Measurements from ENCODE around the gene AAK1.

DNA sequence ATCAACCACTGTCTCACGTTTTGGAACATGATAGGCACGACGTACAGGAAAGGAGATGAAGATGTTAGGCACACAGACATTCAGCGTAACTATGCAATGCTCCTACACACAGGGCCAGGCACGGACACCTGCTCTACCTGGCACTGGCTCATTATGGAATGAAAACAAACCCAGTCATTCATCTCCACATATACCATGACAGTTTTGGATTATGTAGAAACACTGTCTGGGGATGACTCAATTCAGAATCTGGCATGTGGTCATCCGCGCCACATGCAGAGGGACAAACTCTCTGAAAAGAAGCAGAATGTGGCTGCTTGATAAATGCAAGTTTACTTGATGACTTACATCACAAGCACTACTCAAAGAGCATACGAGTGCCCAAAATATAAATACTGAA, 176.8 kb downstream of the AAK1 start:
- TF ChIP-seq, protein P1, sequence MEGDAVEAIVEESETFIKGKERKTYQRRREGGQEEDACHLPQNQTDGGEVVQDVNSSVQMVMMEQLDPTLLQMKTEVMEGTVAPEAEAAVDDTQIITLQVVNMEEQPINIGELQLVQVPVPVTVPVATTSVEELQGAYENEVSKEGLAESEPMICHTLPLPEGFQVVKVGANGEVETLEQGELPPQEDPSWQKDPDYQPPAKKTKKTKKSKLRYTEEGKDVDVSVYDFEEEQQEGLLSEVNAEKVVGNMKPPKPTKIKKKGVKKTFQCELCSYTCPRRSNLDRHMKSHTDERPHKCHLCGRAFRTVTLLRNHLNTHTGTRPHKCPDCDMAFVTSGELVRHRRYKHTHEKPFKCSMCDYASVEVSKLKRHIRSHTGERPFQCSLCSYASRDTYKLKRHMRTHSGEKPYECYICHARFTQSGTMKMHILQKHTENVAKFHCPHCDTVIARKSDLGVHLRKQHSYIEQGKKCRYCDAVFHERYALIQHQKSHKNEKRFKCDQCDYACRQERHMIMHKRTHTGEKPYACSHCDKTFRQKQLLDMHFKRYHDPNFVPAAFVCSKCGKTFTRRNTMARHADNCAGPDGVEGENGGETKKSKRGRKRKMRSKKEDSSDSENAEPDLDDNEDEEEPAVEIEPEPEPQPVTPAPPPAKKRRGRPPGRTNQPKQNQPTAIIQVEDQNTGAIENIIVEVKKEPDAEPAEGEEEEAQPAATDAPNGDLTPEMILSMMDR (IDR thresholded peaks at IDR 0.05; ENCODE audit: poor library complexity, severe bottlenecking): no peak
- no peak for TF ChIP-seq POLR2AphosphoS5 (IDR thresholded peaks at IDR 0.05)
- no peak for TF ChIP-seq EP300 (conservative IDR thresholded peaks at IDR 0.05; ENCODE audit: poor library complexity, severe bottlenecking)
- no peak for TF ChIP-seq EZH2 (IDR thresholded peaks at IDR 0.05; ENCODE audit: borderline replicate concordance, insufficient read depth, low read length, poor library complexity, severe bottlenecking)
- TF ChIP-seq SMC3 (conservative IDR thresholded peaks at IDR 0.05; ENCODE audit: poor library complexity): no peak
- TF ChIP-seq, protein P2, sequence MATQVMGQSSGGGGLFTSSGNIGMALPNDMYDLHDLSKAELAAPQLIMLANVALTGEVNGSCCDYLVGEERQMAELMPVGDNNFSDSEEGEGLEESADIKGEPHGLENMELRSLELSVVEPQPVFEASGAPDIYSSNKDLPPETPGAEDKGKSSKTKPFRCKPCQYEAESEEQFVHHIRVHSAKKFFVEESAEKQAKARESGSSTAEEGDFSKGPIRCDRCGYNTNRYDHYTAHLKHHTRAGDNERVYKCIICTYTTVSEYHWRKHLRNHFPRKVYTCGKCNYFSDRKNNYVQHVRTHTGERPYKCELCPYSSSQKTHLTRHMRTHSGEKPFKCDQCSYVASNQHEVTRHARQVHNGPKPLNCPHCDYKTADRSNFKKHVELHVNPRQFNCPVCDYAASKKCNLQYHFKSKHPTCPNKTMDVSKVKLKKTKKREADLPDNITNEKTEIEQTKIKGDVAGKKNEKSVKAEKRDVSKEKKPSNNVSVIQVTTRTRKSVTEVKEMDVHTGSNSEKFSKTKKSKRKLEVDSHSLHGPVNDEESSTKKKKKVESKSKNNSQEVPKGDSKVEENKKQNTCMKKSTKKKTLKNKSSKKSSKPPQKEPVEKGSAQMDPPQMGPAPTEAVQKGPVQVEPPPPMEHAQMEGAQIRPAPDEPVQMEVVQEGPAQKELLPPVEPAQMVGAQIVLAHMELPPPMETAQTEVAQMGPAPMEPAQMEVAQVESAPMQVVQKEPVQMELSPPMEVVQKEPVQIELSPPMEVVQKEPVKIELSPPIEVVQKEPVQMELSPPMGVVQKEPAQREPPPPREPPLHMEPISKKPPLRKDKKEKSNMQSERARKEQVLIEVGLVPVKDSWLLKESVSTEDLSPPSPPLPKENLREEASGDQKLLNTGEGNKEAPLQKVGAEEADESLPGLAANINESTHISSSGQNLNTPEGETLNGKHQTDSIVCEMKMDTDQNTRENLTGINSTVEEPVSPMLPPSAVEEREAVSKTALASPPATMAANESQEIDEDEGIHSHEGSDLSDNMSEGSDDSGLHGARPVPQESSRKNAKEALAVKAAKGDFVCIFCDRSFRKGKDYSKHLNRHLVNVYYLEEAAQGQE (IDR thresholded peaks at IDR 0.05; ENCODE audit: borderline replicate concordance): no peak
- TF ChIP-seq MXI1 (conservative IDR thresholded peaks at IDR 0.05; ENCODE audit: poor library complexity, severe bottlenecking): no peak
- no peak for TF ChIP-seq RAD21 (conservative IDR thresholded peaks at IDR 0.05)
- no peak for TF ChIP-seq TAF1 (IDR thresholded peaks at IDR 0.05; ENCODE audit: low read depth)

Data from neural cell (in vitro differentiated cells).